Stimulated activated naive CD4-positive, alpha-beta T cell (primary cell): ENCODE data around the gene PAX5.

ENCODE experiments used
- DNase-seq, 6 experiments: peaks; one replicate each; lab custom pipeline; 2025; lab: John Stamatoyannopoulos, UW

The PAX5 gene

DNA sequence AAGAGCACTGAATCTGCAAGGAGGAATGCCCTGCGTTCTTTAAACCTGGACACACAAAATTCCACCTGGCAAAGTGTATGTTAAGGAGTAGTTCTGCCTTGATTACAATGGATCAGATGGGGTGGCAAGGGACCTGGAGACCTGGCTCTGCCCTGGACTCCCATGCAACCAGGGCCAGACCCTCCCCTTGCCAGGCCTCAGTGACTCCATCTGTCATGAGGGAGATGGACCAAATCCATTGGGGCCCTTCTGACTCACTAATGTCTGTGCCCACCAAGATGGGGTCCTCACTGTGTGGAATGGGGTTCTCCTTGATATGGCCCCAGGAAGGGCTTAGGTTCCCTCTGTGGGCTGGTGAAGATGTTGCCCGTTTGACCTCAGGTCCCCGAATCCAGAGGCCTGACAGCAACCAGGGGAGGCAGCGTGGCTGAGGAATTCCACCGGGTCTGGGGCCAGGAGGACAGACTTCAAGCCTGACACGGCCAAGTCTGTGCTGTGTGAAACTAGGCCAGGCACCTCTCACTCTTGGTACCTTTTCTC is 100.3 kb downstream of the PAX5 start:
- no peak for DNase-seq

GRCh38 chr9:36932198-36932597 is 101.9 kb downstream of the PAX5 start:
- no peak for DNase-seq

- DNase-seq = no peak
Observed at GRCh38 chr9:36930941-36931340, 103.1 kb downstream of the PAX5 start.

- no peak for DNase-seq
Observed at GRCh38 chr9:36929350-36929675, 104.8 kb downstream of the PAX5 start.

DNA sequence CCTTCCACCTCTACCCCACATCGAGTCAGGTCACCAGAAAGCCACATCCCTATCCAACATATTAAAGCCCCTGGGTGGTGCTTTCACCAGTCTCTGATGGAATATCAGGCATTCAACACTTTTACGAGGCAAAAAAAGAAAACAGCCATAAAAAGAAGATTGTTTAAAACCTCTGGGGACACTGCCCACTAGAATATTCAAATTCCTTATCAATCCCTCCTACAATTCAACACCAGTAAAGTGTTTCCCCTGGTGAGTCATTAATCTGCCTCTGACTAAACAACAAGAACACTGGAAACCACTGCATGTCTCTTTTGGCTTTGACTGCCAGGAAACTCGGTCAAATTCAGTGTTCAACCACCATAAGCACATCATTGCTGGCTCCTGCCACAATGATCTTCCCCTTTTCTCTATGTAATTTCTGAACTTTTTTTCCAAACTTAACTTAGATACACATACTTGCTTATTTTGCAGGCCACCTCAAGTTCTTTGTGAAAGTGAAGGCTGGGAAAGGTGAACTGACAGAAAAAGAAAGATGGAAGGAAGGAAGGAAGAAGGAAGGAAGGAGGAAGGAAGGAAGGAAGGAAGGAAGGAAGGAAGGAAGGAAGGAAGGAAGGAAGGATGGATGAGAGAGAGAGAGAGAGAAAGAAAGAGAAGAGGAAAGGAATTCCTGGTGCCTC is 105.3 kb downstream of the PAX5 start:
- DNase-seq = no peak

GRCh38 chr9:36928210-36928609 is 105.9 kb downstream of the PAX5 start:
- DNase-seq = no peak

- no peak for DNase-seq
Observed at GRCh38 chr9:36924757-36925432, 109.2 kb downstream of the PAX5 start.

- no peak for DNase-seq
Observed at GRCh38 chr9:36924071-36924470, 110.0 kb downstream of the PAX5 start.

- DNase-seq = no peak
Observed at GRCh38 chr9:36923025-36923625, 110.9 kb downstream of the PAX5 start.

- DNase-seq = no peak
Observed at GRCh38 chr9:36922548-36922947, 111.5 kb downstream of the PAX5 start.

DNA sequence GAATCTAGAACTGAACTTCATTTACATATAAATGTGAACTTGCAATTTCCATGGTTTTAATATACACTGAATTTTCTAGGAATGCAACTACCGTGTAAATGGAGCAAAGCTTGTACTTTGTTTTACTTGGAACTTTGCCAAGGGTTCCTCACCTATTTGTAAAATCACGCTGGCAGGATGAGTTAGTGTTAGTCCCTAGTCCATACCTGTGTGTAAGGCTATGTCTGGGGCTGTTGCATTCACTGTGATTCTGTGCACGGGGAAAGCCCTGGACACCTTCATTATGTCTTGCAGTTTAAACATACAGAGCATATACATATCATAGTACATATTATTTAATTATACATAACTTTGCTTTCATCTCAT is 119.9 kb downstream of the PAX5 start:
- DNase-seq = no peak

GRCh38 chr9:36913393-36914211 is 120.5 kb downstream of the PAX5 start:
- no peak for DNase-seq

DNA sequence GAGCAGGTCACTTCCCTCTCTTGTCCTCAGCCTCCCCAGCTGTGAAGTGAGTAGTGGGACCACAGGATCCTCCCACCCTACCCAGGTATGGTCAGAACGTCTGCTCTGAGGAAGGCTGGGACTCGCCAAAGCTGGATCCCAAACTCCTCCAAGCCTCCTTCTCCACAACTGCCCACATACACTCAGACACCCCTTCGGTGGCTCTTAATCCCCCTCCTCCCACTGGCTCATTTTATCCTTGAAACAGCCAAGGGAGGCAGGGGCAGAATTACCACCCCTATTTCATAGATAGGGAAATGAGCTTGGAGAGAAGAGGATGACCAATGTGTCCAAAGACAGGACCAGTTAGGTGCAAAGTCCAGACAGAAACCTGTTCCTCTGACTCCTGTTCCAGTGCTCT is 121.4 kb downstream of the PAX5 start:
- no peak for DNase-seq

- DNase-seq = no peak
Observed at GRCh38 chr9:36911601-36912412, 122.3 kb downstream of the PAX5 start.

- DNase-seq = no peak
Observed at GRCh38 chr9:36911037-36911436, 123.0 kb downstream of the PAX5 start.

GRCh38 chr9:36906492-36906891 is 127.6 kb downstream of the PAX5 start:
- no peak for DNase-seq

GRCh38 chr9:36905101-36906066 is 128.7 kb downstream of the PAX5 start:
- DNase-seq = no peak

GRCh38 chr9:36903541-36904435 is 130.3 kb downstream of the PAX5 start:
- DNase-seq = no peak

- DNase-seq = no peak
Observed at GRCh38 chr9:36902861-36903524, 131.1 kb downstream of the PAX5 start.
